Measurements from ENCODE around the gene MGRN1. TPM values are rescaled to one million over a fixed set of nuclear protein-coding genes. Genes with fewer than 3 reads are reported as not detected.

MGRN1 gene
- total RNA-seq, 6 donors from 2014 or later, result 49.0 to 148 (median 99.1) TPM

DNA sequence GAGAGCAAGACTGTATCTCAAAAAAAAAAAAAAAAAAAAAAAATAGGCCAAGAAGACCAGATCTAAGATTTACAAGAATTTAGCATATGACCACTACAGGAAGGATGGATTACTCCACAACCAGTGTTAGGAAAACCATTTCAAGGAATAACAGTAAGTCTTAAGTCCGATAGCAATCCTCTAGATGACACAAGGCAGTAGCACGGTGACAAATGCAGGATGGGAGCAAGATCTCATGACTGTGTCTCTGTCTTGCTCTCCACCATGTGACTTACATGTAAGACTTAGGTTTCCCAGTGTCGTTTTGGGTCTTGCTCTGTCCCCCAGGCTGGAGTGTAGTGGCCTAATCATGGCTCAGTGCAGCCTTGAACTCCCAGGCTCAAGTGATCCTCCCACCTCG lies 40.7 kb upstream of the MGRN1 start:
- WGBS, 2 donors, result 75 to 89% methylated on average over 4 of the region's 4 CpGs
- no peak for TF ChIP-seq POLR2AphosphoS5 (IDR thresholded peaks at IDR 0.05)
- TF ChIP-seq CTCF (IDR thresholded peaks at IDR 0.05), result no peak
- TF ChIP-seq EP300 (IDR thresholded peaks at IDR 0.05), result no peak
- TF ChIP-seq POLR2A (IDR thresholded peaks at IDR 0.05), result no peak
- no peak overlapping the region for H3K4me3 ChIP-seq
- no peaks in the 10 kb centered on the region for H3K36me3 ChIP-seq
- peaks cover 0 to 5% (median 2%) of the 10 kb centered on the region in 4 donors for H3K9me3 ChIP-seq
- peaks cover 0 to 6% (median 0%) of the 10 kb centered on the region in 4 donors for H3K4me1 ChIP-seq
- H3K27ac ChIP-seq, result no peak overlapping the region
- no peaks in the 10 kb centered on the region for H3K27me3 ChIP-seq
- DNase-seq (no peak), ATAC-seq (ENCODE audit: low FRiP score in 2 of 2) (no peak)

- peaks cover 0 to 5% (median 2%) of the 10 kb centered on the region in 4 donors for H3K9me3 ChIP-seq
- DNase-seq (no peak), ATAC-seq (ENCODE audit: low FRiP score in 2 of 2) (no peak)
- H3K27ac ChIP-seq, result no peak overlapping the region
- TF ChIP-seq POLR2AphosphoS5 (IDR thresholded peaks at IDR 0.05), result no peak
- no peak for TF ChIP-seq EP300 (IDR thresholded peaks at IDR 0.05)
- no peak for TF ChIP-seq CTCF (IDR thresholded peaks at IDR 0.05)
- no peak for TF ChIP-seq POLR2A (IDR thresholded peaks at IDR 0.05)
- H3K27me3 ChIP-seq, result no peaks in the 10 kb centered on the region
- no peaks in the 10 kb centered on the region for H3K36me3 ChIP-seq
- WGBS, 2 donors, result 67 to 72% methylated on average over 7 of the region's 7 CpGs
- H3K4me1 ChIP-seq, result peaks cover 0 to 6% (median 0%) of the 10 kb centered on the region in 4 donors
- H3K4me3 ChIP-seq, result no peak overlapping the region
Measured at GRCh38 chr16:4586291-4586690, 38.3 kb upstream of the MGRN1 start.

- Histone ChIP-seq H3K27ac (no peak overlapping the region), H3K9me3 (peaks cover 0 to 5% (median 2%) of the 10 kb centered on the region in 4 donors), H3K4me3 (no peak overlapping the region), H3K4me1 (peaks cover 0 to 6% (median 0%) of the 10 kb centered on the region in 4 donors), H3K36me3 (no peaks in the 10 kb centered on the region), H3K27me3 (no peaks in the 10 kb centered on the region)
- ATAC-seq (ENCODE audit: low FRiP score in 2 of 2) (no peak), DNase-seq (no peak)
- TF ChIP-seq POLR2AphosphoS5 (IDR thresholded peaks at IDR 0.05) (no peak), POLR2A (IDR thresholded peaks at IDR 0.05) (no peak), EP300 (IDR thresholded peaks at IDR 0.05) (no peak)
- 71 to 76% methylated on average over 2 of the region's 2 CpGs for WGBS, 2 donors
Measured at GRCh38 chr16:4588386-4588785, 36.2 kb upstream of the MGRN1 start.

GRCh38 chr16:4588961-4589360 lies 35.7 kb upstream of the MGRN1 start:
- DNase-seq (no peak), ATAC-seq (ENCODE audit: low FRiP score in 2 of 2) (no peak)
- Histone ChIP-seq H3K36me3 (no peaks in the 10 kb centered on the region), H3K9me3 (peaks cover 0 to 5% (median 2%) of the 10 kb centered on the region in 4 donors), H3K4me1 (peaks cover 0 to 6% (median 0%) of the 10 kb centered on the region in 4 donors), H3K27ac (no peak overlapping the region), H3K4me3 (no peak overlapping the region), H3K27me3 (no peaks in the 10 kb centered on the region)
- TF ChIP-seq CTCF (IDR thresholded peaks at IDR 0.05) (no peak), POLR2A (IDR thresholded peaks at IDR 0.05) (no peak), EP300 (IDR thresholded peaks at IDR 0.05) (no peak), POLR2AphosphoS5 (IDR thresholded peaks at IDR 0.05) (no peak)
- WGBS, 2 donors, result 96% methylated on average over 6 of the region's 6 CpGs

DNA sequence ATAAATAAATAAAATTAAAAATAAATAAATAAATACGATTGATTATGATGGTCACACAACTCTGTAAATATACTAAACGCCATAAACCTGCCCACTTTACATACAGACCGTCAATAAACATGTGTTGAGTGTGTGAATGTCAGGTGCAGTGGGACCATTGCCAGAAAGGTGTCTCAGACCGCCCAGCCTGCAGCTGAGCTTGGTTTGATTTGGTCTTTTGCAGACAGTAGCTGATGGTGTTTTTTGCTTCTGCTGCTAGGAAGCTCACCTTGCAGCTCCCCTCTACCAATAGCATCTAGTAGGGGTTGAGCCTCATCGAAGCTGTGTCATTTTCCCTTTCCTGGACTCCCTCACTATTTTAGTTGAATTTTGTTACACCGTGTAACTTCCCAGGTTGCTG lies 33.4 kb upstream of the MGRN1 start:
- Histone ChIP-seq H3K4me3 (no peak overlapping the region), H3K4me1 (no peaks in the 10 kb centered on the region), H3K36me3 (no peaks in the 10 kb centered on the region), H3K9me3 (peaks cover 0 to 5% (median 2%) of the 10 kb centered on the region in 4 donors), H3K27ac (no peak overlapping the region), H3K27me3 (no peaks in the 10 kb centered on the region)
- no peak for ATAC-seq (ENCODE audit: low FRiP score in 2 of 2)
- no peak for DNase-seq
- 65 to 74% methylated on average over 6 of the region's 6 CpGs for WGBS, 2 donors
- TF ChIP-seq CTCF (IDR thresholded peaks at IDR 0.05) (no peak), POLR2A (IDR thresholded peaks at IDR 0.05) (no peak), POLR2AphosphoS5 (IDR thresholded peaks at IDR 0.05) (no peak), EP300 (IDR thresholded peaks at IDR 0.05) (no peak)

Measured in upper lobe of left lung (tissue), 6 donors.